Left lung (tissue), 10 donors: ENCODE measurements around the gene TBC1D14. TPM values are rescaled to one million over a fixed set of nuclear protein-coding genes. Genes with fewer than 3 reads are reported as not detected.

Experiments used
- ATAC-seq: fragments of 200-7000 bp; cut with Tn5 transposase; one replicate; pipeline ENCODE4 v1.9.1; 2020; ENCODE audit warnings: moderate library complexity
- DNase-seq, 4 donors: peaks; one replicate each; pipeline ENCODE4 v3.0.0-alpha.2; 2013 to 2020
- H3K27ac ChIP-seq, 2 donors: fragments of 200-600 bp; sonication (generic) in 1 of 2; one replicate each; pipeline versions ENCODE4 v1.5.0 to v1.8.0; 2020 to 2021
- H3K27me3 ChIP-seq, 2 donors: fragments of 200-600 bp; sonication (generic) in 1 of 2; one replicate each; pipeline versions ENCODE4 v1.5.0 to v1.8.0; 2020 to 2021
- H3K36me3 ChIP-seq, 2 donors: fragments of 200-600 bp; sonication (generic) in 1 of 2; one replicate each; pipeline versions ENCODE4 v1.5.0 to v1.8.0; 2020 to 2021
- H3K4me1 ChIP-seq, 2 donors: fragments of 200-600 bp; one replicate each; pipeline ENCODE4 v1.8.0; 2021
- H3K4me3 ChIP-seq, 2 donors: fragments of 200-600 bp; sonication (generic) in 1 of 2; one replicate each; pipeline versions ENCODE4 v1.5.0 to v1.8.0; 2020 to 2021; ENCODE audit warnings: mild to moderate bottlenecking in 1 of 2
- H3K9me3 ChIP-seq, 2 donors: fragments of 200-600 bp; sonication (generic) in 1 of 2; one replicate each; pipeline versions ENCODE4 v1.5.0 to v1.8.0; 2020 to 2021
- CTCF ChIP-seq, 2 donors: fragments of 200-600 bp; sonication (generic) in 1 of 2; IDR thresholded peaks; one replicate each; pipeline versions ENCODE4 v1.5.0 to v1.8.0; 2021; ENCODE audit warnings: antibody characterized with exemption in 2 of 2
- intact Hi-C, 2 donors: fragments of 100-400 bp; cut with DNase I; formaldehyde crosslinking; loops; one replicate each; pipeline versions ENCODE4 v1.11.2 to v1.14.2; 2022
- polyA plus RNA-seq, 6 donors: library from polyadenylated mRNA; unstranded; fragments of 120-200 nt; gene quantifications; one replicate each; pipeline ENCODE4 v1.2.1, GENCODE V29; 2013; ENCODE audit not compliant: insufficient read length in 6 of 6
- total RNA-seq, 2 donors: library from RNA; stranded (reverse); fragmentation: NEBNext Ultra II Directional; extraction: Animal tissue kit (Norgen Biotek cat#: 25700); gene quantifications; one replicate each; pipeline ENCODE4 v1.2.1, GENCODE V29; 2021
- donor health status: DM: no; HTN: yes; CAD: no.
- donor health status: DM: no; HTN: no; CAD: no.

TBC1D14 gene
- total and polyA plus RNA-seq, 8 donors = 39.2 to 73.4 (median 45.1) TPM

DNA sequence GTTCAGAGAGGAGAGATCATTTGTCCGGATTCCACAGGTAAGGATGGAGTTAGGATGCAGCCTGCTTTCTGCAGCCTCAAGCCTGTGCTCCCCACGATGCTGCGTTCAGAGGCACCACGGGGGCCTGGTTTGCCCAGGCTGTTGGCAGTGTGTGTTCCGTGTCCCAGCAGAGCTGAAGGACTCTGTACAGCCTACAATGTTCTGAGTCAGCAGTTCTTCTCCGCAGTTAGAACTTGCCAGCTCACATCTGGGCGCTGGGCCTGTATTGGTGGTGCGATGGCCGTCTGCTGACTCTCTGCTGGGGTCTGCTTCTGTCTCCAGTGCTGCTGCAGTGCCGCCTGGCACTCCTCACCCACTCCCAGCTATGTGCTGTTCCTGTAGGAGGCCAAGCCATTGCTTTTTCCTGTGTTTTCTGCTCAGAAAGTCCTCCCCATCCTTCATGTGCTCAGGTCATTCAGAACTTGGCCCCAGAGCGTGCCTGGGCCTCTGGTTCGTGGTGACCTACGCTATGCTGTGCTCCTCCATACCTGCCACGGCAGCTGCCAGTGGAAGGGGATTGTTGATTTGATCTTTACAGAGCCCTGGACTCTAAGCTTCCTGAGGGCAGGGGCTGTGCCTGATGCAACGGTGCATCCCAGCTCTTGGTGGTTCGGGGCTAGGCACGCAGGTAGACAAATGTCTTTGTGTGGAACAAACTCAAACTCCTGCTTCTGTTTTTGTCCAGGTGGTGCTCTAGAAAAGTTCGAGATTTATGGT lies 91.0 kb downstream of the TBC1D14 start:
- Histone ChIP-seq H3K9me3 (no peaks in the 10 kb centered on the region), H3K27me3 (no peaks in the 10 kb centered on the region), H3K4me3 (no peak overlapping the region), H3K4me1 (peaks cover 0 to 14% of the 10 kb centered on the region in 2 donors), H3K36me3 (peaks cover 0 to 100% of the 10 kb centered on the region in 2 donors), H3K27ac (no peak overlapping the region)
- DNase-seq (no peak), ATAC-seq (no peak)
- intact Hi-C loops = no loop called here
- TF ChIP-seq CTCF (IDR thresholded peaks at IDR 0.05) = no peak

- no peaks in the 10 kb centered on the region for H3K9me3 ChIP-seq
- intact Hi-C loops = no loop called here
- peaks cover 0 to 14% of the 10 kb centered on the region in 2 donors for H3K4me1 ChIP-seq
- no peaks in the 10 kb centered on the region for H3K27me3 ChIP-seq
- ATAC-seq (no peak), DNase-seq (no peak)
- no peak overlapping the region for H3K4me3 ChIP-seq
- TF ChIP-seq CTCF (IDR thresholded peaks at IDR 0.05) = no peak
- H3K36me3 ChIP-seq = peaks cover 0 to 100% of the 10 kb centered on the region in 2 donors
- H3K27ac ChIP-seq = no peak overlapping the region
Measured at GRCh38 chr4:7001271-7001670, 91.6 kb downstream of the TBC1D14 start.

DNA sequence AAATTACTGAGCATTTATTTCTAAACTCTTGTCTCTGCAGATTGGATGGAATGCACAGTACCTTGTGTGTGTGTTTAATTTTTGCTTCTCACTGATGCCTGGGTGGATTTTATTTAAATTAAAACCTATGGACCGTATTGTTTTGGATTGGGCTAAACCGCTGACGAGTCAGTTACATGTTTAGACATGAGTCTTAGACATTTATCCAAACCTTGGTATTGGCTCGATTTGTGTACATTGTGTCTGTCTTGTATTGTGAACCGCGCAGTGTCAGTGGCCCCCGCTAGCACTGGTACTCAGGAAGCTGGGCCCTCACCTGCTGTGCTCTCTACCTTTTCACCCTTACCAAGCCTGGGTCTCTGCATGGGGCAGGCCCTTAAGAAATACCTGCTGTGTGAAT lies 92.7 kb downstream of the TBC1D14 start:
- Histone ChIP-seq H3K9me3 (no peaks in the 10 kb centered on the region), H3K4me3 (no peak overlapping the region), H3K36me3 (peaks cover 0 to 100% of the 10 kb centered on the region in 2 donors), H3K27me3 (no peaks in the 10 kb centered on the region), H3K27ac (no peak overlapping the region), H3K4me1 (peaks cover 0 to 14% of the 10 kb centered on the region in 2 donors)
- DNase-seq (no peak), ATAC-seq (no peak)
- no peak for TF ChIP-seq CTCF (IDR thresholded peaks at IDR 0.05)
- intact Hi-C loops = no loop called here

DNA sequence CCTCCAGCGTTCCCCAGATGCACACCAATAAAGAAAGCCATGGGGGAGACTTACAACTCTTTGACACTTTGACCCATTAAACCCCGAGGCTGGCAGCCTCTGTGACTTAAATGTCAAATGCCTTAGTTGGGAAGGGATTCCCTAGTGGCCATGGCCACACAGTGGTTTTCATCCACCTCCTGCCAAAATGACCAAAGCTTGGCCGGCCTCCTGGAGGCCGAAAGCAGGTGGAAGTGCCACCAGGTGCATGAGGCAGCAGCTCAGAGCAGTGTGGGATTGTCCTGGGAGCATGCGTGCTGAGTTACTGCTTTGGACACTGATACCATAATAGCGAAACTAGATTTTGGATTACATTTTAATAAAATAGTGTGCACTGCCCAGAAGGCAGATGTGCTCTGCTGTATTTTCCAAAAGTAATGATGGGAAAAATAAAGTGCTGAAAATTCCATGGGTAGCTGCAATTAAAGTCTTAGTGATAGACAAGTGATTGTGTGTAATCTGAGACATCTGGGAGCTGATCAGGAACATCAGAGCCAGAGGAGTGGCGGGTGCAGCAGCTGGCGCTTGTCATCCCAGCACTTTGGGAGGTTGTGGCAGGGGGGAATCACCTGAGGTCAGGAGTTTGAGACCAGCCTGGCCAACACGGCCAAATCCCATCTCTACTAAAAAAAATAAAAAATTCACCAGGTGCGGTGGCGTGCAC lies 93.7 kb downstream of the TBC1D14 start:
- Histone ChIP-seq H3K4me3 (no peak overlapping the region), H3K9me3 (no peaks in the 10 kb centered on the region), H3K27ac (no peak overlapping the region), H3K27me3 (no peaks in the 10 kb centered on the region), H3K36me3 (peaks cover 0 to 100% of the 10 kb centered on the region in 2 donors), H3K4me1 (peaks cover 0 to 9% of the 10 kb centered on the region in 2 donors)
- intact Hi-C loops = no loop called here
- no peak for TF ChIP-seq CTCF (IDR thresholded peaks at IDR 0.05)
- no peak for DNase-seq
- ATAC-seq = no peak

DNA sequence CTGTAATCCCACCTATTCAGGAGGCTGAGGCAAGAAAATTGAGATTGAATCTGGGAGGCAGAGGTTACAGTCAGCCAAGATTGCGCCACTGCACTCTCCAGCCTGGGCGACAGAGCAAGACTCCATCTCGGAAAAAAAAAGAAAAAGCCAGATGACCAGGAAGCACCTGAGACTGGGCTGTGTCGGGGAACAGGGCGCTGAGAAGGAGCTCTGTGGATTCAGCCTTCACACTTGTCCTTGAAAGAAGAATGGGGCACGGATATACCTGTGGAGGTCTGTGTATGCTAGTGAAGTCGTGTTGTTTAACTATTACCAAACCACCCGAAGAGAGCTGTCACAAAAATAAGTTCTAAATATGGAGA lies 94.2 kb downstream of the TBC1D14 start:
- no peak for TF ChIP-seq CTCF (IDR thresholded peaks at IDR 0.05)
- Histone ChIP-seq H3K9me3 (no peaks in the 10 kb centered on the region), H3K4me1 (peaks cover 0 to 4% of the 10 kb centered on the region in 2 donors), H3K27ac (no peak overlapping the region), H3K27me3 (no peaks in the 10 kb centered on the region), H3K4me3 (no peak overlapping the region), H3K36me3 (peaks cover 0 to 100% of the 10 kb centered on the region in 2 donors)
- intact Hi-C loops = no loop called here
- DNase-seq = no peak
- ATAC-seq = no peak
